Thyroid gland (tissue), 4 donors: ENCODE measurements around the gene OR5A2. TPM values are rescaled to one million over a fixed set of nuclear protein-coding genes. Genes with fewer than 3 reads are reported as not detected.

ENCODE experiments used
- DNase-seq, 2 donors: peaks; one replicate each; pipeline ENCODE4 v3.0.0-alpha.2; 2019
- H3K27ac ChIP-seq, 3 donors: fragments of 200-600 bp; sonication (generic); 1 replicate in 2 of 3; 2 replicates in 1 of 3; pipeline ENCODE4 v1.5.1; 2016 to 2019; ENCODE audit warnings: mild to moderate bottlenecking in 1 of 3, moderate library complexity in 1 of 3
- H3K27me3 ChIP-seq: fragments of 200-600 bp; sonication (generic); one replicate; pipeline ENCODE4 v1.5.1; 2019
- H3K36me3 ChIP-seq, 2 donors: fragments of 200-600 bp; sonication (generic); one replicate each; pipeline ENCODE4 v1.5.1; 2016 to 2019
- H3K4me1 ChIP-seq, 2 donors: fragments of 200-600 bp; sonication (generic); one replicate each; pipeline ENCODE4 v1.5.1; 2017 to 2019
- H3K4me3 ChIP-seq, 3 donors: fragments of 200-600 bp; sonication (generic); replicated peaks in 1 of 3; 1 replicate in 2 of 3; 2 replicates in 1 of 3; pipeline ENCODE4 v1.5.1; 2016; ENCODE audit warnings: mild to moderate bottlenecking in 1 of 3
- H3K9me3 ChIP-seq: fragments of 200-600 bp; sonication (generic); one replicate; pipeline ENCODE4 v1.5.1; 2017
- CTCF ChIP-seq, 6 experiments: fragments of 200-600 bp in 3 of 6; fragments of 450-650 bp in 3 of 6; sonication (generic) in 3 of 6; IDR thresholded peaks; one replicate each; pipeline ENCODE4 v1.5.1; 2016 to 2019; ENCODE audit warnings: antibody characterized with exemption in 6 of 6, mild to moderate bottlenecking in 2 of 6, inconsistent platforms in 1 of 6, moderate library complexity in 1 of 6
- POLR2A ChIP-seq, 2 donors: fragments of 450-650 bp; IDR thresholded peaks; one replicate each; pipeline ENCODE4 v1.6.1; 2017; ENCODE audit warnings: antibody characterized with exemption in 2 of 2, mild to moderate bottlenecking in 2 of 2, moderate library complexity in 1 of 2
- WGBS, 2 donors: methylation state at CpG; one replicate each; pipeline ENCODE4 v1.1.5; 2017; 5-methylcytosine and 5-hydroxymethylcytosine counted together
- intact Hi-C: fragments of 100-400 bp; cut with DNase I; formaldehyde crosslinking; loops from one replicate; pipeline ENCODE4 v1.15.1; 2023
- total RNA-seq, 4 donors: library from RNA; depleted of rRNA; stranded (reverse); fragments of >200 nt; gene quantifications; one replicate each; pipeline ENCODE4 v1.2.3, GENCODE V29; 2016

OR5A2 gene
- not detected for total RNA-seq

DNA sequence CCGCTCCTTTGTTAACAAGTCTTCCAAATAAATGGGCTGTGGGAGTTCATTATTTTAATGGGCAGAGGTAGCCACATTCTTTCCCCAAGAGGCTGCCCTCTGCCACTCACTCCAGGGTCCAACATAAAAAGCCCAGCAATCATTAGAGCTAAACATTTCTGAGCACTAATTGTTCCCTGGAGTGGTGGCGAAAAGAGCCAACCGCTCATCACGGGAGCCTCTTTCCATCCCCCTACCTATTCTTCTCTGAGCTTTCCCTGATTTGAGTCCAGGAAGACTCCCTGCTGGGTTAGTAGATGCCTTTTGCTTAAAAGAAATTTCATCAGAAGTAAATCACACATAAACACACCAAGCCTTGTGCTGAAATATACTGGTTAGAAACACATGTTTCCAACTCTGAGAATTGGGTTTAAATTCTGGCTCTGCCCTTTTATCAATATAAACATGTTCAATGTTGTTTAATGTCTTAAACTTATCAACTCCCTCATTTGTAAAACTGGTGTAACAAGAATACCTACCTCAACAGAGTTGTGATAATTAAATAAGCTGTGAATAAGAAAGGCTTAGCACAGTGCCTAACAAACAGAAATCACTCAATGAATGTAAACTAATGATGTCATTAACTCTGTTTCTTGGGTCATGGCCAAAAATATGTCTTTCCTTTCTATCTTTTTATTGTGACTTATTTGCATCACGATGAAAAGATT lies at the start of gene OR5A2:
Gene OR5A2, minus strand, starts transcription at position 53 of the 707 bp plus-strand sequence. CDS start 3,460 bp downstream, outside the sequence.
- TF ChIP-seq CTCF (IDR thresholded peaks at IDR 0.05), result no peak
- no peak for TF ChIP-seq POLR2A (IDR thresholded peaks at IDR 0.05)
- WGBS, 2 donors, result 44 to 52% methylated on average over 5 of the region's 5 CpGs
- intact Hi-C loops, result no loop called here
- no peak within 1 kb of the TSS for H3K27ac ChIP-seq
- no peaks in the 10 kb centered on the region for H3K36me3 ChIP-seq
- H3K9me3 ChIP-seq, result no peaks in the 10 kb centered on the region
- no peak within 1 kb of the TSS for H3K4me3 ChIP-seq
- DNase-seq, result no peak
- H3K4me1 ChIP-seq, result no peaks in the 10 kb centered on the region
- no peaks in the 10 kb centered on the region for H3K27me3 ChIP-seq

DNA sequence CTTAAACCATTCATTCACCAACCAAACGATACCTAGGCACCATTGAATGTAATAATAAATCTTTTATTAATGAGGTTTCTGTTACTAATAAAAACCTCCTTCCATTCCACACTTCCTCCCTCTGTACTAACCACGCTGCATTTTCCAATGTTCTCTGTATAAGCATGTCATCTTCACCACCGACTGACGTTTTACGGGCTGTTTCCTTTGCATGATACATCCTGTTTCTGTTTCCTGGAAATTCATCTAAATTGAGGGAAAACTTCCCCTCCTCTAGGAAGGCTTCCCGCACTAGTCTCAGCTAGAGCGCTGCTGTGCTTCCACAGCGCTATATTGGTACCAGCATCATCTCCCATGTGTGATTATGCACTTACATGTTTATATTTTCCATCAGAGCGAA lies 49.0 kb upstream of the OR5A2 start:
- Histone ChIP-seq H3K9me3 (no peaks in the 10 kb centered on the region), H3K4me3 (no peak overlapping the region), H3K27me3 (no peaks in the 10 kb centered on the region), H3K36me3 (no peaks in the 10 kb centered on the region), H3K4me1 (no peaks in the 10 kb centered on the region), H3K27ac (no peak overlapping the region)
- no peak for DNase-seq
- TF ChIP-seq CTCF (IDR thresholded peaks at IDR 0.05) (no peak), POLR2A (IDR thresholded peaks at IDR 0.05) (peak in 1 of 2 donors; percentile 21)
- WGBS, 2 donors, result 63 to 70% methylated on average over 9 of the region's 9 CpGs
- intact Hi-C loops, result no loop called here

- H3K36me3 ChIP-seq, result no peaks in the 10 kb centered on the region
- H3K4me1 ChIP-seq, result no peaks in the 10 kb centered on the region
- DNase-seq, result no peak
- H3K9me3 ChIP-seq, result no peaks in the 10 kb centered on the region
- H3K27ac ChIP-seq, result no peak within 1 kb of the TSS
- H3K27me3 ChIP-seq, result no peaks in the 10 kb centered on the region
- H3K4me3 ChIP-seq, result no peak within 1 kb of the TSS
- TF ChIP-seq CTCF (IDR thresholded peaks at IDR 0.05) (no peak), POLR2A (IDR thresholded peaks at IDR 0.05) (no peak)
- intact Hi-C loops, result no loop called here
These were observed 46.8 kb upstream of the OR5A2 start, which contains the start of gene OR4D10 for GRCh38 chr11:59473015-59473414. OR4D10 (plus strand) TSS chr11:59473315; CDS start chr11:59477430, 4,115 bp downstream.

GRCh38 chr11:59463190-59463641 lies 37.0 kb upstream of the OR5A2 start:
- Histone ChIP-seq H3K9me3 (no peaks in the 10 kb centered on the region), H3K27ac (no peak overlapping the region), H3K4me3 (no peak overlapping the region), H3K4me1 (no peaks in the 10 kb centered on the region), H3K36me3 (no peaks in the 10 kb centered on the region), H3K27me3 (no peaks in the 10 kb centered on the region)
- WGBS, 2 donors, result 42% methylated on average over 5 of the region's 5 CpGs
- intact Hi-C loops, result no loop called here
- no peak for TF ChIP-seq POLR2A (IDR thresholded peaks at IDR 0.05)
- no peak for TF ChIP-seq CTCF (IDR thresholded peaks at IDR 0.05)
- DNase-seq, result peak in 1 of 2 donors; percentile 11

GRCh38 chr11:59459916-59460315 lies 33.7 kb upstream of the OR5A2 start:
- Histone ChIP-seq H3K27me3 (no peaks in the 10 kb centered on the region), H3K4me3 (no peak overlapping the region), H3K9me3 (no peaks in the 10 kb centered on the region), H3K36me3 (no peaks in the 10 kb centered on the region), H3K27ac (no peak overlapping the region), H3K4me1 (no peaks in the 10 kb centered on the region)
- TF ChIP-seq CTCF (IDR thresholded peaks at IDR 0.05) (no peak), POLR2A (IDR thresholded peaks at IDR 0.05) (no peak)
- 63 to 86% methylated on average over 3 of the region's 3 CpGs for WGBS, 2 donors
- intact Hi-C loops, result no loop called here
- no peak for DNase-seq
